GM21526 (cell line): ENCODE measurements around the gene MLIP.

Experiments used
- ATAC-seq: cut with Tn5 transposase; IDR thresholded peaks from one replicate; pipeline ENCODE4 v1.9.1; 2021; ENCODE audit warnings: moderate library complexity; ENCODE audit not compliant: unreplicated experiment, low FRiP score

The MLIP gene

DNA sequence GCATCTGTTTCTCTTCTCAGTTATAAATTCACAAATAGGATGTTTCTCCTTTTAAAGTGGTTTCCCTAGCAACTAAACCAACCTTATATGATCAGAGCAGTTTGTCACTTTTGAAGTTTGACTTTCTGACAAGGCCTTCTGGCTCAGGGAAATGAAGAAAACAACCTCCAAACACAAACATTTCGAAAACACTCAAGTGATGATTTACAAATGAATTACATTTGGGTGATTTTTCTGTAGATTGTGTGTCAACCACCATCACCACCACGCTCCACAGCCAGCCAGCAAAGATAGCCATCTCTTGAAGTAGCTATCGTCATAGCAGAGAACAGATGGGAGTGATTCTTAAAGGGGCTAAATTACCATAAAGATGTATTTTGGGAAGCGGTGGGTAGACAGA lies 16.5 kb upstream of the MLIP start:
- ATAC-seq = no peak

DNA sequence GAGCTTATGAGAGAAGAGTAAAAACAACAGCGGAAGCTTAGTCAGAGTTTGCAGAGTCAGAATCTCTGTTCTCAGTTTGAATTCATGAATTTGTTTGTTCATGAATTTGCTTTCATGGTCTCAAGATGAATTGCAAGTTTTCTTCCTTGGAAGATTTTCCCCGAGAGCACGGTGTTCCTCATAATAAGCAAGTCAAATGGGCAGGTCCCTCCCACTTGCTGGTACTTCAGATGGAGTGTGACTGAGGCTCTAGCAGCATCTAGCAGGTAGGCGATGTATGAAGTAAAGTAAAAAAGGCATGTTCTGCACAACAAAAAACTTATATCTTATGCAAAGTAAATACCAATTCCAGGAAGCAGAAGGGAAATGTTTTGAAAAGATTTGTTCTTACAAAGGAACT lies 15.5 kb upstream of the MLIP start:
- no peak for ATAC-seq

DNA sequence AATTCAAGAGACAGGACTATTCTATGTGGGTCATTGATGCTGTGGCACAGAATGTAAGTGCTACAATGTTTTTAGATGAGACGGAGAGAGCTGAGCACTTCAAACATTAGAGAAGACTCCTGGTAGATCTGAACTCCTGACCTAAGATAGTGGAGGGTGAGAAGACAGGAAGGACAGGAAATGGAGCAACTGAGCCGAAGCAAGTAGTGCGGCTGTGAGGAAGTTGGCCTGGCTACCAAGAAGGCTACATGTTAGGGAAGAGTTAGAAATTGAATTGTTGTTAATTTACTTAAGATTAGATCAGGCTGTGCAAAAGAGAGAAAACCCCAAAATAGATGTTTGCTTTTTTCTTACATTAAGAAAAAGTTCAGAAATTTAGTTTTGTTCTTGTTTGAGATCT lies 14.4 kb upstream of the MLIP start:
- no peak for ATAC-seq

DNA sequence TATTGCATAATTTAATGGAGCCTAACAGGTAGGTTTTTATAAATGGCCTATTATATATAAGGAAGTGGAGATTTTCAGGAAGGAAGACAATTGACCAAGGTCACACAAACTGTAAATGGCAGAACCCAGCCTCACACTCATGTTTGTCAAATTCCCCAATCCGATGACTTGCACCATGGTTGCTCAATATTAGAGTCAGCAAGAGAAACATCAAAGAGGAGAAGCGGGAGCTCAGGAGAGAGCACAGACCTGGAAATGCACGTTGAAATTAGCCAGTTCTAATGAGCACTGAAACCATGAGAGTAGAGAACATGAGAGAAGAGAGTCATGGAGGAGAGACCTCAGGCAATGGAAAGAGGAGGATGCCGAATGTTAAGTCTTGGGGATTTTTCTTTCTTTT lies 13.5 kb upstream of the MLIP start:
- ATAC-seq = no peak

DNA sequence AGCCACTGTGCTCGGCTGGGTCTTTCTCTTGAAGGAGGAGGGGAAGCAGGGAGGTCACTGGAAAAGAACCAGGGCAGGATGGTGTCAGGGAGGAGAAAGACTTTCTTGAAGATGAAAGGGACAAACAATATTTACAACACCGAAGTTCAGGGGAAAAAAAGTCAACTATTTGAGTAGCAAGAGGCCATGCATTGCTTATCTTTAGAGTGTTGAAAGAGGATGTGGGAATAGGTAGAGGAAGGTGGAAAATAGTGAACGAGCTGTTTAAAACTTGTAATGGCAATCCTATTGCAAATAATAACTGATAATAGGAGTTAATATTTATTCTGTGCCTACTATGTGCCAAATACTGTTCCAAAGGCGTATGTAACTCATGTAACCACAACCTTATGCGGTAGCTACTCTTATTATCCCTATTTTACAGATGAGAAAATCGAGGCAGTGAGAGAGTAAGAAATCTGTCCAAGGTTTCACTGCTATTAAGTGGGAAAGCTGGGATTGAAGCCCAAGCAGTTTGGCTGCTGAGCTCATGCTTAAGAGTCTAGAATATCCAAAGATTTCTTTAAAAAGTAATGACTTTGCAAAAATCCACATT lies 12.7 kb upstream of the MLIP start:
- no peak for ATAC-seq

DNA sequence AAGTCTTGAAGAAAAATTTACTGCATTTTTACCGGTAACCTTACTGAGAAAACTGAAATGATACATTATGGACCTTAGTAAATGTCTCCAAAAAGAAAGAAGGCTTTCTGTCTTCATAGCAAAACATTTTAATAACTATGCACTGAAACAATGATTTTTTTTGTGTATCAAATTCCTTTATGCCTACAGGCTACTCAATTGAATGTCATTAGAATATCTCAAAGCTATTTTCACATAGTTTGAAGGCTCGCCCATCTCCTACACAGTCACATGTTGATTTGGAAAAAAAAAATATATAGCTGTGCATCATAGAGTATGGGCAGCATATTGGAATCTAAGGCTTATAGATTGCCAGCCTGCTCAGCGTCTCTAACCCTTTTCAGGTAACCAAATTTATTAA lies 12.0 kb upstream of the MLIP start:
- ATAC-seq = no peak

DNA sequence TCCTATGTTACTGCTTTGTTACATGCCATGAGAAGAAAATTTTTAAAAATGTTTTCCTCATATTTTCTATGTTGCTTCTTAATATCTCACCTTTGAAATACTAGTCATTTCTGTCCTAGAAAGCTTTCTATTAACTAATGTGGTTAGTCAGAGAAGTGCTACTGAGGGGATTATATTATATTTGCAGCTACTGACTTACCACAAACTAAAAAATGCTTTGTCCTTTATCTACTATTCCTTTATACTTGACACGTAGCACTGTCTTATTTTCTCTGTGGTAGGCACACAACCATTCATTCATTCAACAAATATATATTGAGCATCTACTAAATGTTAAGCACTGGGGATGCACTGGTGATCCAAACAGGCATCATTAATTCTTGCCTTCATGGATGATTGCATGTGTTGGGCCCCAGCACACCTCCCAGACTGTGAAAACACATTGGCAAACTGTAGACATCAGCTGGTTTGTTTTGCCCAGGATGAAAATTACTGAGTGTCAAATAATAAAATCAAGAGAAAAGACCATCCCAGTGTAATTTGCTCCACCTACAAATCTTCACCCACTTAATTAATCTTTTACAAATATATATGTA lies 10.7 kb upstream of the MLIP start:
- no peak for ATAC-seq

DNA sequence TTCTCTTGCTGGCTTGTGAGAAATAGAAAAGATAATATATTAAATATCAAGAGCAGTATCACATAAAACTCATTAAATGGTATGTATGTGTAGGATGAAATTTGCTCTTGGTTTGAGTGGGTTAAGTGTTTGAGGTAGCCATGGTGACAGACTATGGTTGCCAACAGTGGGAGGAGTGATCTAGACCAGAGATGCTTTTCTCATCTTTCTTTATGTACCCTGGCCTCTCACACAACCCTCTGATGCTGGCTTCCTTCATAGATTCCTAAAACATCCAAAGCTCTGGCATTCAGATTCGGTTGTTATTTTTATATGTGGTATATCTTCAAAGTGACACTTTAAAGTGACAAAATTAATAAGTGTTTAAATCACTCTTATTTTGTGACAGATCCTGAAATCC lies 9.0 kb upstream of the MLIP start:
- ATAC-seq = no peak

DNA sequence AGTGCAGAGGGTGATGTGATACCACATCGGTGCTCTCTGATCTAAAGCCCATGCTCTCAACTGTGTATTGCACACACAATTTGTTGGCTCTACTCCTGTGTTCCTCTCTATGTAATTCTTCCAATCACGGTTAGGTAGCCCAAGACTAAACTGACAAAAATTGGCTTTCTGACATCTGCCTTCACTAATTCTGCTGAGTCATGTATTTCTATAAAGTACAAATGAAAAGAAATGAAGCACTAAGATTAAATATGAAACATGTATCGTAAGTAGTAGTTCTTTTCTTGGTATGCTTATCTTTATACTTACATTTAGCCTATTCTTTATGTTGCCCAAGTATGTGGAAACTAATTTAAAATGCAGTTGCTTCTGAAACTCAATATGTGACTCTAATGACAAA lies 7.7 kb upstream of the MLIP start:
- ATAC-seq = no peak

DNA sequence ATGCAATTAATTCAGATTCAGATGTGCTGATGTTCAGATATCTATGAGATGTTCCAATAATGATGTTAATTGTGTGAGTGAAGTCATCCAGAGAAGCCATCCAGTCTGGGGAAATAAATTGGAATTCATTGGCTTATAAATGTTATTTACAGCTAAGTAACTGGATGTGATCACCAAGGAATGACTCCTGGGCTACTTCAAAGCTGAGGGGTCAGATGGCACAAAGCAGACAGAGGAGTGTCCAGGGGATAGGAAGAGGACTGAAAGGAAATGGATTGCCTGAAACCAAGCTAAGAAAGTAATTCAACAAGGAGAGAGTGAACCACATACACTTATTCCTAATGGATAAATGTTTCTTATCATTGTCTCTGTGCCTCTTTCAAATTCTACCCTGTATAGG lies 4.5 kb upstream of the MLIP start:
- ATAC-seq = no peak

DNA sequence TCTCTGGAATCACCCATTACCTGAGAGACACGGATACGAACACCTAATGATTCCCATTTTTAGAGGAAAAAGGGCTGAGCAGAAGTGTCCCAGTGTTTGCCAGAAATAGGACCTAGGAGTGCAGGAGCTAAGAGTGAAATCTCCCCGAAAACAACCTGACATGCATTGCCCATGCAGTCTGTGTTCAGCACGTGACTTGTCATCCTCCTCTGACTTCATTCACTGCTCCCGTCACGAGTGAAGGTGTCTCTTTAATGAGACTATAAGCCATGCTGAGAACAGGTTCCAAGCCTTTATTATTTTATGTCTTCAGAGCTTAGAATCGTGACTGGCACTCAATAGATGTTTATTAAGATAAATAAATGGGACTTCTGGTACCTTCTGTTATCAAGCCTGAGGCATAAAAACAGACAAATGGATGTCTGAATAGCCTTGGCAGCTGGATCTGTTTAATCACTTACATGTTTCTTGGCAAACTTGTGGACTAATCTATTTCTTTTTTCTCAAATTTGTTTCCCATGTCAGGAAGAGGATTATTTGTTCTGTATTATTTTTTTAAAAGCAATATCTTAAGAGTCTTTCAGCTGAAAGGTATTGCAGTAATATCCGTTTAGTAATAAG lies 3.7 kb upstream of the MLIP start:
- no peak for ATAC-seq

DNA sequence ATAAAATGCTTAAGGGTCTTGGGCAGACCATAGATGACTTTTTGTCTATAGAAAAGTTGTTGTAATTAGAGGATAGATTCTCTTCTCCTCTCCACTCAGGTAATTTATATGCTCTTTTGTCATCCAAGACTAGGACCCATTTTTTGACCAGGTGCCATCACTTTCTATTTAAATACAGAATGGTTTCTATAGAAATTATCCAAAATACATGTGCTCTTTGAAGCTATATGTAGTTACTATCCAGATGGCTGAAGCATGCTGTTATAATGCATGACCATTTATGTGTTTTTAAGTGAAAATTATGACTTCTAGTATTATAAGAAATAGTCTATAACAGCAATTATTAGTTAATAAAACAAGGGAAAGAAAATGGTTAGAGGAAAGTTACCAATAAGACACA lies 3.0 kb upstream of the MLIP start:
- ATAC-seq = no peak

DNA sequence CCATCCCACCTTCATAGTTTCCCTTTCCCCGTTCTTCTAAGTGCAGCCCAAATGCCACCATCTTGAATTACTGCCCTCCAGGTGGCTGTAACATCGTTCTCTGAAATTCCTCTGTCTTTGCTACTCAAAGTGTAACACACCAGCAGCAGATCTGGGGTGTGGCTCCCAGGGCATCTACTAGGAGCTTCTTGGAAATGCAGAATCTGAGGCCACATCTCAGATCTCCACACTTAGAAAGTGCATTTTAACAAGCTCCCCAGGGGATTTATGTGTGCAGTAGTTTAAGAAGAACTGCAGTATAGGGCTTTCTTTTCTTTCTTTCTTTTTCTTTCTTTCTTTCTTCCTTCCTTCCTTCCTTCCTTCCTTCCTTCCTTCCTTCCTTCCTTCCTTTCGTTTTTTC lies 1.7 kb upstream of the MLIP start:
- no peak for ATAC-seq

DNA sequence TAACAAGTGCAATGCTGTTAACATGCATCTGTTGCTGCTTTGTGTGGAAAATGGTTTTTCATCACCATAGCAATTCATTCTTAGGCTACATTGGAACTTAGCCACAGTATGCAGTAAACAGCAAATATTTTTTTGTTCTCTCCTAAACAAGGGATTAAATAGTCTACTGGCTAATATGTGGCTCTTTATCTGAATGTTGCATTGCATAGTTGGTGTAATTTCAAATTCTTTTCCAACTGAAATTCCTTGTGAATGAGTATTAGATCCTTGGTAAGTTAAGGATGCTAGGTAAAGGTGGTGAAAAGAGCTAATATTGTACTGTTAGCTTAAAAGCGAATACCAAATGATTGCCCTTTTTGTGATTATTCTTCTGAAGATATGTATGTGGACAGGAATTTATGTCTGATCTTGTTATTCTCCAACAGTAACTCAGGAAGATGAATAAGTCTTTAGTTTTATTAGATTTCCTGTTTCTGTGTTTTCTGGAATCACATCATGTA lies 958 bp downstream of the MLIP start:
- no peak for ATAC-seq

DNA sequence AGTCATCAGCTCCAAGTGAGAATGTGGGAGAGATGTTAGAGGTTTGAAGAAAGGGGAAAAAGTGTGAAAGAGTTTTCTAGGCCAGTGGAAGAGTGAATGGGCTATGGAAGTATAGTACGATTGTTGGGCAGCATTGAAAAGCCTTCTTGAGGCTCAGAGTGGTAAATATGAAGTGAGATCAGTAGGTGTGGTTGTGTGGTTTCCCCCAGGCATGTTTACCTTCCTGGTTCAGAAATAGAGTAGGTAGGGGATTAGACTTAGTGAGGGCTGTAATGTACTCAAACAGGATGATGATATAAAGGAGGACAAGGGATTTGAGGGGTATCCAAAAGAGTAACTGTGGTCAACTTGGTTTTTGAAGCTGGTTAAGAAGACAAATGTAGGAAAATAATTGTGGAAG lies 3.7 kb downstream of the MLIP start:
- ATAC-seq = no peak

DNA sequence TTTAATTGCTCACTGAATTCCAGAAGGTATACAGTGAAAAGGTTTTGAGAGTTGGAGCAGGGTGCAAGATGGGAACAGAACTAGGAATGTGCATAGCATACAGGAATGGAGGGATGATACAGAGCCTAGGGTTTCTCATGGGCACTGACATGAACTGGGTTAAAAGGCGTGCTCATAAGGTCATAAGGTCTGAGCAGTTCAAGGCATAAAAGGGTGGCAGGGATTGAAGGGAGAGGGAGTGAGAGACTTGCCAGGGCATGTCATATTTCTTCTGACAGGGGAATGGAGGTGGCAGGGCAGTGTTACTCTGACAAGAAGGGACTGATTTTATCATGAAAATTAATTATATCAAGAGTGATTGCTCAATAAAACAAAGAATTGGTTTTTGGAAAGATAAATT lies 4.7 kb downstream of the MLIP start:
- ATAC-seq = no peak

DNA sequence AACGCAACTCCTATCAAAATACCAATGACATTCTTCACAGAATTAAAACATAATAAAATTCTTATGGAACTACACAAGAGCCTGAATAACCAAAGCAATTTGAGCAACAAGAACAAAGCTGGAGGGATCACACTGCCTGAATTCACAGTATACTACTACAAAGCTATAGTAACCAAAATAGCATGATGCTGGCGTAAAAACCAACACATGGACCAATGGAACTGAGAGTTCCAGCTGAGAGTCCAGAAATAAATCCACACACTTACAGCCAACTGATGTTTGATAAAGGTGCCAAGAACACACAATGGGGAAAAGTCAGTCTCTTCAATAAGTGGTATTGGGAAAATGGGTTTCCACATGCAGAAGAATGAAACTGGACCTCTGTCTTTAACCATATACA lies 6.9 kb downstream of the MLIP start:
- ATAC-seq = no peak

DNA sequence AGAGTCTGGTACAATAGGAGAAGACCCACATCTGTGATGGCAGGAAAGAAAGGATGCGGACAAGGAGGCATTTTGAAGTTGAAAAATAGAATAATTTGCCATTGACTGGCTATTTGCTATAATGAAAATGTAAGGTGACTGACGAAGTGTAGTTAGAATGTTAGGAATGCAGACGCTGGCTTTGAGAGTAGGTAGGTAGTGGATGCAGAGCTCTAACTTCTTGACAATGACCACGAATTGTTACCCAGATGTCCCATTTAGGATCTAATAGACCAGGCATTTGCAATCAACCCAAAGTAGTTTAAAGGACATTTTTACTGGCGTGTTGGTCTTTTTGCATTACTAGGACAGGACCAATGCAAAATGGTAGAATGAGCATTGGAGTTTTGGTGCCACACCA lies 14.2 kb downstream of the MLIP start:
- no peak for ATAC-seq

DNA sequence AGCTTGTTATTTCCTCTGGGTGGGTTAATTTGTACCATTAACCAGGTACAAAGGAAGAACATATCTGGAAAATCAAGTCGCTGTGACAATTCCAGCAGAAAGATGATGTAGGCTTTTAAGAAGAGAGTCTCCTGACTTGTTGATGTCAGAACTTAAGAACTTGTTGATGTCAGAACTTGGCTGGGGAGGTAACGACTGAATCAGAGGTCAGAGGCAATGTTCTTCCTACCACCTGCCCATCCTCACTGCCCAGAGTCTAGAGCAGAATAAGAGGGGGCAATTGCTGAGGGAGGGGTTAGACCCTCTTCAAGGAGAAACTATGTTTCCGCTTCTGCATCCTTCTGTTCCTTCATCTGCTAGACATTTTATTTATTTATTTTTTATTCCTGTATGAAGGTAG lies 18.9 kb downstream of the MLIP start:
- no peak for ATAC-seq

DNA sequence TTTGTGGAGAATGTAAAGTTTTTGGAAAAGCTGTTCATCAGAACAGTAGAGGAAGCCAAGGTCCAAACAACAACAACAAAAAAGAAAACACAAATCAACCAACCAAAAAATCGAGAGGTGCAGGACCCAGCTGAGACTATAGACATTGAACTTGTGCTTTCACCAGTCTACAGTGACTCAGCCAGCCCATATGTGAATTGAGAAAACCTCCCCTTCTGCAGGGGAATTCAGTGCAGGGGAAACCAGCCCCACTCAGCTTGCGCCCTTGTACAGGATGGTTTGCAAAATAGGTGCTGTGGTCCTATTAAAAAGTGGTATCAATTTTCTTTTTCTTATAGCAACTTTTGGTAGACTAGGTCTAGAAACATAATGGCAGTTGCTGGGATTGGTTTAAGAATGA lies 21.3 kb downstream of the MLIP start:
- ATAC-seq = no peak

DNA sequence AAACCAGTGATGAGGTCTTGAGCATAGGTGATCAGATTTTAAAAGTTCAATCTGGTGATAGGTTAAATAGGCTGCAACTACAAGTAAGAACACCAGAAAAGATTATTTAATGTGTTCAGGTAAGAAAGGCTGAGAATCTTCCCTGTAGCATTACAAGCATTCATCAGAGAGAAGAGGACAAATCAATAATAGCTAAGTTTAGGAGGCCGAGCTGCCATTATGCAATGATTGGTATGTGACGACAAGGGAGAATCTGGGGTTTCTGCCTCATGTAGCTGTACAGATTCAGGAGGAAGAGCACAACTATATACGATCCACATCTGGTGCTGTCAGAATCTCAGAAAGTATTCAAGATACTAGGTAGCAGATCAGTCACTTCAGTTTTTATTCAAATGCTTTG lies 21.9 kb downstream of the MLIP start:
- no peak for ATAC-seq

DNA sequence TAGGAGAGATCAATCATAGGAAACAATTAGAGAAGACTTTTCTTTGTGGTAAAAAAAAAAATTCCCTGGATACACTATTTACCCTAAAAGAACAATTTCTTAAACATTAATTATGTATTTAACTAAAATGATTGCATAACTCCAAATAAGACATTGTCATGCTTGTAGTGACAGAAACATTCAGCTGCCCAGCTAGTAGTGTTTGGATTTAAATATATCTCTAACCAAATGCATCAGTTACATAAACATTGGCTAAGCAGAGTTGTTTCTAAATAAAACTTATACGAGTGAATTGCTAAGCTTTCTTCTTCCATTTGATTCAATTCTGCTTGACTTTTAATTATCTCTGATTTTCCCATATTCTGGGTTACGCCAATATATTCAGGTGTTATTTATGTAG lies 23.7 kb downstream of the MLIP start:
- ATAC-seq = no peak
